ENCODE results near the gene TTC9.

TTC9 gene

GRCh38 chr14:70718383-70719118 lies 76.8 kb downstream of the TTC9 start:
- DNase-seq = no peak

GRCh38 chr14:70721542-70721941 lies 79.8 kb downstream of the TTC9 start:
- no peak for DNase-seq

DNA sequence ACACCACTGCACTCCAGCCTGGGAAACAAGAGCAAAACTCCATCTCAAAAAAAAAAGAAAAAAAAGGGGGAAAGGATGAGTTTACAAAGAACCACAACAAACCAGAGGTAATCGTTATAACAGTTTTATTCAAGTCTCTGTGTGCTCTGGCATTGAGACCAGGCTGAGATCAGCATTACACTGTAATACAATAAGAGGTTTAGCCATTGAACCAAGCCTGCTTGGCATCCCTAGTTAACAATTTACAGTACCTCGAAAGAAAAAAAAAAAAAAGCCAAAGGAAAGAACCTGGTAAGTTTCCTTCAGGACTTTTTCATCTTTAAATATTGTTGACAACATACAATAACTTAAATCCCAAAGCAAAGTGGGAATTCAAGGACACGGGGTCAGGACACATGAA lies 80.7 kb downstream of the TTC9 start:
- no peak for DNase-seq

DNA sequence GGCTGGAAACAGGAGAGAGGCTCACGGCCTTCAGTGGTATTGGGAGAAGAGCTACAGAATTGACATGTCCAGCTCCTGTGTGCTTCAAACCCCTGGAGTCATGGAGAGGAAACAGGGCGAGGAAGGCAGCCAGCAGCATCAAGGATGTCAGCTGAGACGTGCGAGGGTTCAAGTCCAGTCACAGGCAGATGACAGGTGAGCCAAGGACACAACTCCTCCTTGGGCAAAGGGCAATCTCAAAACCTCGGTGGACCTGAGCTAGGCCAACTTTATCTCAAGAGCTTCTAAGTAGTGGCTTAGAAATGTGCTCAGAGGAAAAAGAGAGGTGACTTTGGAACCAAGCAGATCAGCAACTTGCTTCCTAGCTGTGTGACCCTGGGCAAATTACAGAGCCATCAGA lies 81.6 kb downstream of the TTC9 start:
- no peak for DNase-seq

GRCh38 chr14:70724110-70724509 lies 82.4 kb downstream of the TTC9 start:
- no peak for DNase-seq

- DNase-seq = no peak
These were observed 83.2 kb downstream of the TTC9 start for GRCh38 chr14:70724944-70725343.

Data from T1000 (cell line).